EH (cell line): ENCODE data around the gene OPTC.
"Not testable (repeated sequence)": the region's sequence is repeated elsewhere in the genome, so short reads cannot be mapped to it uniquely, and the experiment has no call there.

ENCODE experiments used
- DNase-seq: peaks from one replicate; pipeline ENCODE4 v3.0.0-alpha.2; 2015; ENCODE audit warnings: low read depth

OPTC gene

GRCh38 chr1:203517426-203518110 lies 23.6 kb downstream of the OPTC start:
- peak; percentile 41 for DNase-seq

DNA sequence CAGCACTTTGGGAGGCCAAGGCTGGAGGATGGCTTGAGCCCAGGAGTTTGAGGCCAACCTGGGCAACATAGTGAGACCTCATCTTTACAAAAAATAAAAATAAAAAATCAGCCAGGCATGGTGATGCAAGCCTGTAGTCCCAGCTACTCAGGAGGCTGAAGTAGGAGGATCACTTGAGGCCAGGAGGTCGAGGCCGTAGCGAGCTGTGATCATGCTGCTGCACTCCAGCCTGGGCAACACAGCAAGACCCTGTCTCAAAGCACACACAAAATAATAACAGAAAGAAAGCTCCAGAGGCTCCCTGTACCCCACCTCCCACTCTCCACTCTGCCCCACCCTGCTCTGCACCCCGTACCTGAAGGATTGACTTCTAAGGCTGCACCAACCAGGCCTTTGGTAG lies 24.2 kb downstream of the OPTC start:
- not testable (repeated sequence) for DNase-seq

- DNase-seq, result no peak
Measured at GRCh38 chr1:203518541-203518940, 24.6 kb downstream of the OPTC start.

DNA sequence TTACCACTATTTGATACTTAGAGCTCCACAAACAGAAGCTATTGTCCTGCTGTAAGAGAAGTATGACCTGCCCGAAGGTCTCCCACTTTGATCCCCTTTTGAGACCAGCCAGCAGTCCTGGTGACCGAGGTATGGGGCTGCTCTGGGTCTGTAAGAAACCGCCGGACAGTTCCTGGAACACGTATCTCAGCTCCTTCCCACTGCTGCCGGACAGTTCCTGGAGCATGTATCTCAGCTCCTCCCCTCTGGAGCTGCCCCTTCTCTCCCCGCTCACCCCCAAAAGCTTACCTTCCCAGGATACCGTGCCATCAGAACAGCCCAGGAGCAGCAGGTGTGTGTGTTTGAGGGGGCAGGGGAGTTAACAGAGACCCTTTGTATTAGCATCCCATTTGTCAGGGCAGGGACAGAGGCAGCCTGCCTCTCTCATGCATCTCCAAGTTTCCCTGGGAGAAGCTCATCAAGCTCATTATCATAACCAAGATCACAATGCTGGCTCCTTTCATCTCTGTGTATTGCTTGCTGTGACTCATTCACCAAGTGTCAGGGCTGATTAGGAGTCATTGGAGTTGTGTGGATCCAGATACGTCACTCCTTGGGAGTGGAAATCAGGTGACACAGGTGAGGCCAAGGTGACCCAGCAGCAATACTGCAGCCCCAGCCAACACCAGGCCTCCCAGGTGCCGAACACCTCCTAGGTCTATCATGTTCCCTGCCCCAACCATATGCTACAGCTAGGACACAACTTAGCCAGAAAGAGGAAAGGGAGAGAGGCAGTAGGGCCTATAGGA lies 25.3 kb downstream of the OPTC start:
- DNase-seq, result no peak

DNA sequence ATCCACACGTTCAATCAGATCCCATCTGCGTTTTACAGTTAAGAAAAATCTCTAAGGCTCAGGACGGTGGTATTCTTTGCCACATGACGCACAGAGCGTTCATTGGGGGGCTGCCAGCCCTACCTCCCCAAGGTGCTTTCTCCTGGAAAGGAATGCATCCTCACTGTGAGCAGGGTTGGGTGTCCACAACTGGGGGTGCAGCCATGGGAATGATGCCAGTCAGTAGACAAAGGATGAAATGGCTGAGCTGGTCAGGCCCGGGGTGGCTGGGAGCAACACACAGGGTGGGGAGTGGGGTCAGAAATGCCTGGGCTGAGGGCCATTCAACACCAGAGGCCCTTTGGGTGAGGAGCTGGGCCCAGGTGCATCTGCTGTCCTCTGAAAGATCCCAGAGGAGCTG lies 25.9 kb downstream of the OPTC start:
- DNase-seq, result no peak

DNA sequence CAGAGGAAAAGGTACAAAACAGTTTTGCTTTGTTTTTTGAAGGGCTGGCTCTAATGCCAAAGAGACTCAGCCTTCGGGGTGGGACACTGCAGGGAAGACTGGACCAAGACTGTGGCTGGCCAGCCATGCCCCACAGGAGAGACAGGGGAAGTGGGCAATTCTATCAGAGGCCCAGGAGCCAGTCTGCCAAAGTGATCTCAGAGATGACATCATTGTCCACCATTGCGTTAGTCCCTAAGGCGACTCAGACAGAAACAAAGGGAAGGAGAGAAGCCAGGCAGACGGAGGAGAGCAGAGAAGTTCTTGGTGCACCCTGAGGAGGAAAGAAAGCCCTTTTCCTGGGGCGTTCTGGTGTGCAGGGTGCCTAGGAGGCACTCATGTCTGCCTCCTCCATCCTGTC lies 26.4 kb downstream of the OPTC start:
- DNase-seq, result peak; percentile 67

- DNase-seq, result no peak
Measured at GRCh38 chr1:203521074-203521794, 27.3 kb downstream of the OPTC start.

- no peak for DNase-seq
Measured at GRCh38 chr1:203521812-203522211, 27.9 kb downstream of the OPTC start.

- DNase-seq, result no peak
Measured at GRCh38 chr1:203522237-203522636, 28.3 kb downstream of the OPTC start.

DNA sequence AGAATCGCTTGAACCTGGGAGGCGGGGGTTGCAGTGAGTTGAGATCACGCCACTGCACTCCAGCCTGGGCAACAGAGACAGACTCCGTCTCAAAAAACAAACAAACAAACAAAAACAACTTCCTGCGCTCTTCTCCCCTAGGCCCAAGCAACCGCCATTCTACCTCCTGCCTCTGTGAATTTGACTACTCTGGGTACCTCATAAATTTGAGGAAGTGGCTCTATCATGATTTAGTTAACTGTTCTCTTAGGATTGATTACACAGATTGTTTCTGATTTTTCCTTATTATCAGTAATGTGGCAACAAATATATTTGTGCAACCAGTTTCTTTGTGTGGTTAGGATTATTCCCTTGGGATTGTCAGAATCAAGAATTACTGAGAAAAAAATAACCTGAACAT lies 29.7 kb downstream of the OPTC start:
- DNase-seq, result no peak

GRCh38 chr1:203524152-203524551 lies 30.2 kb downstream of the OPTC start:
- DNase-seq, result no peak

- no peak for DNase-seq
Measured at GRCh38 chr1:203524824-203525223, 30.9 kb downstream of the OPTC start.

DNA sequence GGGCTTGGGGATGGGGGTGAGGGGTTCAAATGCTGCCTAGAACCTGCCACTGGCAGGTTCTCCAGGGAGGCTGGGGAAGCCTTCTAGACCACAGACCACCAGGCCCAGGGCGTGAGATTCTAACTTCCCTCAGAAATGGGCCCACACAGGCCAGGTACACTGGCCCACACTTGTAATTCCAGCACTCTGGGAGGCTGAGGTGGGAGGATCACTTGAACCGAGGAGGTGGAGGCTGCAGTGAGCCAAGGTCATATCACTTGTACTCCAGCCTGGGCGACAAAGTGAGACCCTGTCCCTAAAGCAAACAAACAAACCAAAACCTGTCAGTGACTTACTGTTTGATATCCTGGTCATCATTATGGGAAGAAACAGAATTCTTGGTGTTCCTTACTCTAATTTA lies 31.7 kb downstream of the OPTC start:
- no peak for DNase-seq

- DNase-seq, result no peak
Measured at GRCh38 chr1:203526130-203526529, 32.2 kb downstream of the OPTC start.

DNA sequence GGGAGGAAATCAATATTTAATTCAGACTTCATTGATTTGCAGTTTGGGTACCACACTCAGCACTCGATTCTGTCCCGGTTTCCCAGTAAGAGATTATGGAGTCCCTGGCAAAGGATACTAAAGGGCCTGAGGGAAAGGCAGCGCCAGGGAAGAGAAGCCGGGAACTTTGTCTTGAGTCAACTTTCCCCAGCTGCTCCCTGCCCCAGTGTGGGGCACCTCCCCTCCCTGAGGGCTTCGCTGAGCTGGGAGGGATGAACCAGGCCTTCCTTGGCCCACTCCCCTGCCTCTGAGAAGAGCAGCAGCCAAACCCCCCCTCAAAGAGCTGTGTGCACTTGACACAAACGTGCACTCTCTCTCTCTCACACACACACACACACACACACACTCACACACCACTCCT lies 32.6 kb downstream of the OPTC start:
- peak; percentile 57 for DNase-seq

- DNase-seq, result no peak
Measured at GRCh38 chr1:203527013-203527412, 33.1 kb downstream of the OPTC start.

- no peak for DNase-seq
Measured at GRCh38 chr1:203528063-203528462, 34.1 kb downstream of the OPTC start.

DNA sequence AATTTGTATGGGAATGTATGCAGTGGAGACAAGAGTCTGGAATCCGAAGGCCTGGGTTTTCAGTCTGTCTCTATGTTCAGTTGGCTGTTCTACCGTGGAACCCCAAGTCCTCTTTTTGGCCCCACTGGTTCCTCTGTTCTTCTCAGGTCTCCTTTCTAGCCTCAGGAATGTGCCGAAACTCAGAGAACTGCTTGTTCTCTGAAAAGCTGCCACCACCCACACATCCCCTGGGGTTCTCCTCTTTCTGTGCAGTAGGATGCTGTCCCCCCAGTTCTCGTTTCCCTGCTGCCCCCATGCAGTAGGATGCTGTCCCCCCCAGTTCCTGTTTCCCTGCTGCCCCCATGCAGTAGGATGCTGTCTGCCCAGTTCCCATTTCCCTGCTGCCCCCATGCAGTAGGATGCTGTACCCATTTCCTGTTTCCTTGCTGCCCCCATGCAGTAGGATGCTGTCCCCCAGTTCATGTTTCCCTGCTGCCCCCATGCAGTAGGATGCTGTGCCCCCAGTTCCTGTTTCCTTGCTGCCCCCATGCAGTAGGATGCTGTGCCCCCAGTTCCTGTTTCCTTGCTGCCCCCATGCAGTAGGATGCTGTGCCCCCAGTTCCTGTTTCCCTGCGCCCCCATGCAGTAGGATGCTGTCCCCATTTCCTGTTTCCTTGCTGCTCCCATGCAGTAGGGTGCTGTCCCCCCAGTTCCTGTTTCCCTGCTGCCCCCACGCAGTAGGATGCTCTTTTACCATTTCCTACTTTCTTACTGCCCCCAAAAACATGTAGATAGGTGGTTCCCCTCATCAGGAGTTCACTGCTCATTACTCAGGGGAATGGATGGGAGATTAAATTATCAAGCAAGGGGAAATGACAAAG lies 35.3 kb downstream of the OPTC start:
- DNase-seq, result no peak

- DNase-seq, result no peak
Measured at GRCh38 chr1:203531063-203531462, 37.1 kb downstream of the OPTC start.

DNA sequence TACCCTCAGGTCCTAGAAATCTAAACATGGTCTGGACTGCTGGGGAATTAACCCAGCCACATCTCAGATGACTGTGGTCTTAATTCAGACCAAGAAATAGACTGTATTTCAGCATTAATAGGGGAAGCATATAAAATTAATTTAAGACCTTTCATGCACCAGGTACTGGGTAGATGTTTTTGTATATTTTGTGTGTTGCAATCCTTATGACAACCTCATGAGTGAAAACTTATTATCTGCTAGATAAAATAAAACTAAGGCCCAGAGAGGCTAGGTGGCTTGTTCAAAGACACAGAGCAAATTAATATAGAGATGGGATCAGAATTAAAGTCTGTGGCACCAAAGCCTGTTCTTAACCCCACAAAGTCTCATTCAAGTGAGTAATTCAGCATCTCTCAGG lies 40.1 kb downstream of the OPTC start:
- DNase-seq, result no peak

- DNase-seq, result peak; percentile 99
Measured at GRCh38 chr1:203534526-203534925, 40.6 kb downstream of the OPTC start.

DNA sequence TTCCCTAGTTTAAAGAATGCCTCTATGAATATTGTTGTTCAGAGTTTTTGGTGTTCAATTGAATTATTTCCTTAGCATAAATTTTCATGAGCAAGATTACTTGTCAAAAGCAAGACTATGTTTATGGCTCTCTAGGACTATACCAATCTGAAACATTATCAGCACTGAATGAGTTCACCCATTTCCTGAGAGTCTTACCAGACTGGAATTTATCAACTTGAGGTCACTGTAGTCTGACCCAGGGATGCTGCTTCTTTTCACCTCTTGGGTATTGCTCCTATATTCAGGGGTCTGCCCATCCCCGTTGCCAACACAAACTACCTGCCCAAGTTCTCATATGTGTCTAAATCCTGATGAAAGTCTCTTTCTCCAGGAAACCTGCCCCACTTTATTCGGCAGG lies 42.6 kb downstream of the OPTC start:
- DNase-seq, result peak; percentile 59
